MCF 10A (cell line): ENCODE measurements around the gene NAA35. TPM values are rescaled to one million over a fixed set of nuclear protein-coding genes. Genes with fewer than 3 reads are reported as not detected.
"Not testable (repeated sequence)": the region's sequence is repeated elsewhere in the genome, so short reads cannot be mapped to it uniquely, and the experiment has no call there.

ENCODE experiments used
- BruUV-seq: library from RNA; stranded (reverse); fragments of 400-500 nt; replicated peaks from 2 replicates; lab custom pipeline; 2021; lab: Mats Ljungman, UMichigan
- CTCF ChIA-PET: fragments of 300-600 bp; sonication (Branson Sonifier 250); formaldehyde crosslinking; extraction: SDS; loops from one replicate; lab custom pipeline; 2021; ENCODE audit warnings: antibody characterized with exemption, inconsistent platforms; lab: Yijun Ruan, JAX
- POLR2A ChIA-PET: fragments of 300-600, 350-650 bp; sonication (Branson Sonifier 250); formaldehyde crosslinking; extraction: SDS; loops from one replicate; lab custom pipeline; 2020; ENCODE audit warnings: antibody characterized with exemption, inconsistent platforms; lab: Yijun Ruan, JAX
- DNase-seq: peaks from one replicate; pipeline ENCODE4 v3.0.0-alpha.2; 2018; ENCODE audit not compliant: unreplicated experiment
- H3K27ac Mint-ChIP-seq: one replicate; pipeline ENCODE4 v1.8.0; 2022; ENCODE audit warnings: mild to moderate bottlenecking, low read depth, mixed read lengths; ENCODE audit not compliant: unreplicated experiment
- H3K27me3 Mint-ChIP-seq: one replicate; pipeline ENCODE4 v1.8.0; 2022; ENCODE audit warnings: mixed read lengths; ENCODE audit not compliant: insufficient read depth, unreplicated experiment
- H3K36me3 Mint-ChIP-seq: one replicate; pipeline ENCODE4 v1.8.0; 2022; ENCODE audit warnings: mild to moderate bottlenecking, moderate library complexity, mixed read lengths; ENCODE audit not compliant: insufficient read depth, unreplicated experiment
- H3K4me1 Mint-ChIP-seq: one replicate; pipeline ENCODE4 v1.8.0; 2022; ENCODE audit warnings: mixed read lengths; ENCODE audit not compliant: insufficient read depth, unreplicated experiment
- H3K4me3 Mint-ChIP-seq: one replicate; pipeline ENCODE4 v1.8.0; 2022; ENCODE audit warnings: mild to moderate bottlenecking, moderate library complexity, mixed read lengths; ENCODE audit not compliant: unreplicated experiment
- H3K9me3 Mint-ChIP-seq: one replicate; pipeline ENCODE4 v1.8.0; 2022; ENCODE audit warnings: mixed read lengths; ENCODE audit not compliant: unreplicated experiment
- intact Hi-C: fragments of 100-400 bp; cut with micrococcal nuclease; formaldehyde crosslinking; loops from 2 replicates; pipeline ENCODE4 v1.14.1; 2022
- total RNA-seq: library from RNA; stranded (reverse); gene quantifications from 2 replicates; pipeline ENCODE4 v1.2.3, GENCODE V29; 2022
- TF ChIP-seq, protein P1 (sequence below): fragments of 200-600 bp; IDR thresholded peaks from one replicate; pipeline ENCODE4 v1.8.0; 2022; ENCODE audit warnings: antibody characterized with exemption, mild to moderate bottlenecking; ENCODE audit not compliant: unreplicated experiment

NAA35 gene
- total RNA-seq, 1 experiment from 2014 or later: 36.2 TPM

DNA sequence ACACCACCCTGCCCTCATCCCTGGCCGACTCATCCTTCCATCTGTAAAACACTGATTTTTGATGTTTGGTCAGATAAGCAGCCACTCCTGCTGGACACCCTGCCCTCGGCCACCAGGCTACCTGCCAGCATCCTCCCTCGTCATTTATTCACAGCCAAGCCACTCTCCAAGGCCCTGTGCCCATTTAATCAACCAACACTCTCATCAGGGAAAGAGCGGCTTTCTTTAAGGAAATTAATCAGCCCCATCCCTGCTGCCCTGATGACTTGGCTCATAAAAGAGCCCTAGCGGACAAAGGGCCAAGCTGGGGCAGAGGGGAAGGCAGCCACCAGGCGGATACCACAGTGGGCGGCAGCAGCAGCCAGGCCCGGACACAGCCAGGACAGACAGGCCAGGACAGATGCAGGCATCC lies 106.0 kb downstream of the NAA35 start:
- no peaks in the 10 kb centered on the region for H3K4me1 Mint-ChIP-seq
- H3K27me3 Mint-ChIP-seq: no peaks in the 10 kb centered on the region
- intact Hi-C loops: no loop called here

DNA sequence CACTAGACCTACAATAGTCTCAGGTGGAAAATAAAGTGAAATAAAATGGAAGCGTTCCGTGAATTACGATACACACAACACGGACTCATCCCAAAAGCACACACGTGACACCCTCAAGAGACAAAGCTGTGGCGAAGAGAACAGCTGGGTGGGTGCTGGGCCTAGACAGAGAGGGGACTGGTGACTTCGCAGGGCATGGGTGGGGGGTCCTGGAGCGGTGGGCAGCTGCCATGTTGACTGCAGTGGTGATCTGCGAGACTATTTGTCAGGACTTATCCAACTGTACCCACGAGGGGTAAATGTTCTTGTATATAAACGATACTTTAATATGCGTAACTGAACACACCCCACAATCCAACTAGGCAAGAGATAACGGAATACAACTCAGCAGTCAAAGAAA lies 106.4 kb downstream of the NAA35 start:
- DNase-seq: no peak
- POLR2A ChIA-PET: no interaction called here
- CTCF ChIA-PET: interaction anchor here (0.6 kb wide), 1 partner anchor 1581 kb away, joined by 3 read pairs; no protein-coding TSS in a partner anchor
- Mint-ChIP-seq H3K4me3 (no peak overlapping the region), H3K9me3 (no peaks in the 10 kb centered on the region), H3K4me1 (no peaks in the 10 kb centered on the region), H3K27ac (no peak overlapping the region), H3K36me3 (peaks cover 4% of the 10 kb centered on the region), H3K27me3 (no peaks in the 10 kb centered on the region)
- BruUV-seq: no TSS peak
- intact Hi-C loops: no loop called here
- TF ChIP-seq, protein P1, sequence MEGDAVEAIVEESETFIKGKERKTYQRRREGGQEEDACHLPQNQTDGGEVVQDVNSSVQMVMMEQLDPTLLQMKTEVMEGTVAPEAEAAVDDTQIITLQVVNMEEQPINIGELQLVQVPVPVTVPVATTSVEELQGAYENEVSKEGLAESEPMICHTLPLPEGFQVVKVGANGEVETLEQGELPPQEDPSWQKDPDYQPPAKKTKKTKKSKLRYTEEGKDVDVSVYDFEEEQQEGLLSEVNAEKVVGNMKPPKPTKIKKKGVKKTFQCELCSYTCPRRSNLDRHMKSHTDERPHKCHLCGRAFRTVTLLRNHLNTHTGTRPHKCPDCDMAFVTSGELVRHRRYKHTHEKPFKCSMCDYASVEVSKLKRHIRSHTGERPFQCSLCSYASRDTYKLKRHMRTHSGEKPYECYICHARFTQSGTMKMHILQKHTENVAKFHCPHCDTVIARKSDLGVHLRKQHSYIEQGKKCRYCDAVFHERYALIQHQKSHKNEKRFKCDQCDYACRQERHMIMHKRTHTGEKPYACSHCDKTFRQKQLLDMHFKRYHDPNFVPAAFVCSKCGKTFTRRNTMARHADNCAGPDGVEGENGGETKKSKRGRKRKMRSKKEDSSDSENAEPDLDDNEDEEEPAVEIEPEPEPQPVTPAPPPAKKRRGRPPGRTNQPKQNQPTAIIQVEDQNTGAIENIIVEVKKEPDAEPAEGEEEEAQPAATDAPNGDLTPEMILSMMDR: no peak

More for the DNA sequence above, 106.0 kb downstream of the NAA35 start:
- BruUV-seq: no TSS peak
- Mint-ChIP-seq H3K4me3 (no peak overlapping the region), H3K27ac (no peak overlapping the region), H3K9me3 (no peaks in the 10 kb centered on the region), H3K36me3 (peaks cover 4% of the 10 kb centered on the region)
- ChIA-PET CTCF (interaction anchor here (0.6 kb wide), 1 partner anchor 1580 kb away, joined by 3 read pairs; no protein-coding TSS in a partner anchor), POLR2A (no interaction called here)
- TF ChIP-seq, protein P1: no peak
- DNase-seq: no peak

DNA sequence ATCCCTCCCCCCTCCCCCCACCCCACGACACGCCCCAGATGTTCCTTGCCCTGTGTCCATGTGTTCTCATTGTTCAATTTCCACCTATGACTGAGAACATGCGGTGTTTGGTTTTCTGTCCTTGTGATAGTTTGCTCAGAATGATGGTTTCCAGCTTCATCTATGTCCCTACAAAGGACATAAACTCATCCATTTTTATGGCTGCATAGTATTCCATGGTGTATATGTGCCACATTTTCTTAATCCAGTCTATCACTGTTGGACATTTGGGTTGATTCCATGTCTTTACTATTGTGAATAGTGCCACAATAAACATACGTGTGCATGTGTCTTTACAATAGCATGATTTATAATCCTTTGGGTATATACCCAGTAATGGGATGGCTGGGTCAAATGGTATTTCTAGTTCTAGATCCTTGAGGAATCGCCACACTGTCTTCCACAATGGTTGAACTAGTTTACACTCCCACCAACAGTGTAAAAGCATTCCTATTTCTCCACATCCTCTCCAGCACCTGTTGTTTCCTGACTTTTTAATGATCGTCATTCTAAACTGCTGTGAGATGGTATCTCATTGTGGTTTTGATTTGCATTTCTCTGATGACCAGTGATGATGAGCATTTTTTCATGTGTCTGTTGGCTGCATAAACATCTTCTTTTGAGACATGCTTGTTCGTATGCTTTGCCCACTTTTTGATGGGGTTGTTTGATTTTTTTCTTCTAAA lies 107.2 kb downstream of the NAA35 start:
- CTCF ChIA-PET: interaction anchor here (1.0 kb wide), 1 partner anchor 27 kb away, joined by 3 read pairs; no protein-coding TSS in a partner anchor
- H3K27me3 Mint-ChIP-seq, H3K9me3 Mint-ChIP-seq, H3K4me3 Mint-ChIP-seq, DNase-seq, H3K4me1 Mint-ChIP-seq, H3K27ac Mint-ChIP-seq, intact Hi-C loops, POLR2A ChIA-PET, H3K36me3 Mint-ChIP-seq, BruUV-seq: not testable (repeated sequence)

DNA sequence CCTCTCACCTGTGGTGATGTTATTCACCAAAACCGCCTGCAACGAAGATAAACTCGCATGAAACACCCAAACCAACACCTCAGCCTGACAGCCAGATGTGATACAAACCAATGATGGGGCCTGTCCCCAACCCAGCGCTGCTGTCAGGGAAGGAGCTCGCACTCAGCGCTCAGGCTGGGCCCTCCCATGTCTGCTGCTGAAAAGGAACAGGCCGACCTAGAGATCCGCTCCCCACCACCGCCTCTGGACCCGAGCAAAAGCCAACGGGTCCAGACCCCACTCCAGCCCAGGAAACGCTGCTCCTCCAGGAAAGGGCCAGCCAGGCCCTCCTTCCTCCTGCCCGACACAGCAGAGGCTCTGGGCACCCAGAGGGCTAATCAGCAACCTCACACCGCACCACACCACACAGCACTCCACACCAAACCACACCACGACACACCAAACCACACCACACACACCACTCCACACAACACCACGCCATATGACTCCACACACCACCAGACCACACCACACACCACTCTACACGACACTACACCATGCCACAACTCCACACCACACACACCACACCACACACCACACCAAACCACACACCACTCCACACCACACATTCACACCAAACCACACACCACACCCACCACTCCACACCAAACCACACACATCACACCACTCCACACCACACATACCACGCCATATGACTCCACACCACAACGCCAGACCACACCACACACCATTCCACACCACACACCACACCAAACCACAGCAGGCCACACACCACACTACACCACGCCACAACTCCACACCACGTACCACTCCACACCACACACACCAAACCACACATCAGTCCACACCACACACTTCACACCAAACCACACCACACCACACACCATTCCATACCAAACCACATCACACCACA lies 111.9 kb downstream of the NAA35 start:
- CTCF ChIA-PET: no interaction called here
- no TSS peak for BruUV-seq
- DNase-seq: no peak
- POLR2A ChIA-PET: no interaction called here
- Mint-ChIP-seq H3K4me1 (no peaks in the 10 kb centered on the region), H3K27ac (no peak overlapping the region), H3K9me3 (no peaks in the 10 kb centered on the region), H3K4me3 (no peak overlapping the region), H3K36me3 (no peaks in the 10 kb centered on the region), H3K27me3 (no peaks in the 10 kb centered on the region)
- TF ChIP-seq, protein P1: no peak
- intact Hi-C loops: no loop called here
